ENCODE measurements around the gene TEKT3.

Gene TEKT3

DNA sequence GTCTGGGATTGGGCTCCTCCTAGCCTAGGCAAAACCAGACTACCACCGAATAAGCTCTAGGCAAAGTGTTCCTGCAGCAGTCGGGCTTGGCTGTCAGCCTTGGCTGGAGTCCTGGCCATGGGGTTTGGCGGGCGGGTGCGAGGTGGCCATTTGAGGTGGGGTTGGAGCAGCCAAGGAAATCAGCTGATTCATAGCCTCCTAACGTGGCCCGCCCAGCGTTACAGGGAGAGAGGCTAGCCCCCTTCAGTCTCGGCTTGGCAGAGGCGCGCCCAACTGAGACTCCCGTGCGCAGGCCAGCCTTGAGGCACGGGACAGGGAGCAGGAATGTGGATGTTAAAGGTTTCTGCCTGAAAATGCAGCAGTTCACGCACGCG is 78.2 kb downstream of the TEKT3 start:
- DNase-seq = no peak

DNA sequence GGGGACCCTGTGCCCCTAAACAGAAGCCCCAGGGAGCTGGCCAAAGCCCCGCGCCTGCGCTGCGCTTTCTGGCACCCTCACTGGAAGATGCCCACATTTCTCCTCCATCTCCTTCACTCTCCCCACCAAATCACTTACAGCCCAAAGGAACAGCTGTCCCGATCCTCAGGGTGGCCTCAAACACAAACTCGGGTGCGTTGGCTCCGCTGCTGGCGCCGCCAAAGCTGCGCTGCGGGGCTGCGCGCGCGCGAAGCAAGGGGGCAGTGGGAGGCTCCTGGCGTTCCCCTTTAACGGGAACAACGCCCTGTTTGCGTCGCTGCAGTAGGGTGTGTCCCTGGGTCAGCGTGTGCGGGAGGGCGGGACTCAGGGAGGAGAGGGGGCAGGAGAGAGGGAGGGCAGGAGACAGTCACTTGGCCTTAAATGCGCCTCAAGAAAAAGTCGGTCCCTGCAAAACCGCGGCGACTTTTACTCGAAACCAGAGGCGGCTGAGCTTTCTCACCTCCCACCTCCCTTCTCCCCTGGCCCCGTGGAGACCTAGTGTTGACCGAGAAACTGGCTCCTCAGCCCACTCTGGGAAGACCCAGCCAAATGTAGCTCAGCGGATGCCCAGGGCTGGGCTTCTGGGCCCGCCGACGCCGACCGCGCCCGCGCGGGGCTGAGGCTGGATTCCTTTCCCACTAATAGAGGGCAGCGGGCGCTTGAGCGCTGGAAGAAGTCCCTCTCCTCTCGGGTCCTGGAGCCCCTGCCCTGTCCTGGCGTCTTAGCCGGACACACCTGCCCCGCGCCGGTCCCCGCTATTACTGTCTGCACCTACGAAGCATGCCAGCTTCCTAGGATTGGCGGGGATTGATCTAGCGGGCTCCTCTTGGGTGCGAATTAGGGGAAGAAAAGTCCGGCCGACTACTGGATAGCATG is 78.8 kb downstream of the TEKT3 start:
- DNase-seq = no peak

DNA sequence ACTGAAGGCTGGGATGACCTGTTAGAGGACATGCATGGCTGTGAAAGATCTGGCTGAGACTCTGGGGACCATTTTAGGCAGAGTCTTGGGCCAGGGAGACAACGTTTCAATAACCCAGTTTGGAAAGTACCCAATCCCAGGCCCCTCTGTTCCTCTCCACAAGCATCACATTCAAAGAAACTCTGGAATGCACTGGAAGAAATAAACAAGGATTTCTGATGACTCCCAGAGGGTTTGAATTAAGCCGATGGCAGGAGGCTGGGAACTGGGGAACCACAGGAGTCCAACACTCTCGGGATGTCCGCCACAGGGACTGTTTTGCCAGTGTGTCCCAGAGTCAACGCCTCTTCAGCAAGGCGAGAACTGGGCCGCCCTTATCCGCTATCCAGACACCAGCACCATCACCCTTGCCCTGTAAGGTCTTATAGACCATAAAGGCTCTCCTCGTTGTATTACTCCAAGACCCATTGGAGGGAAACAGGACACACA is 79.6 kb downstream of the TEKT3 start:
- no peak for DNase-seq

- no peak for DNase-seq
Measured at GRCh38 chr17:15261258-15261801, 80.1 kb downstream of the TEKT3 start.

GRCh38 chr17:15260376-15261257 is 80.8 kb downstream of the TEKT3 start:
- peak; percentile 8 for DNase-seq

DNA sequence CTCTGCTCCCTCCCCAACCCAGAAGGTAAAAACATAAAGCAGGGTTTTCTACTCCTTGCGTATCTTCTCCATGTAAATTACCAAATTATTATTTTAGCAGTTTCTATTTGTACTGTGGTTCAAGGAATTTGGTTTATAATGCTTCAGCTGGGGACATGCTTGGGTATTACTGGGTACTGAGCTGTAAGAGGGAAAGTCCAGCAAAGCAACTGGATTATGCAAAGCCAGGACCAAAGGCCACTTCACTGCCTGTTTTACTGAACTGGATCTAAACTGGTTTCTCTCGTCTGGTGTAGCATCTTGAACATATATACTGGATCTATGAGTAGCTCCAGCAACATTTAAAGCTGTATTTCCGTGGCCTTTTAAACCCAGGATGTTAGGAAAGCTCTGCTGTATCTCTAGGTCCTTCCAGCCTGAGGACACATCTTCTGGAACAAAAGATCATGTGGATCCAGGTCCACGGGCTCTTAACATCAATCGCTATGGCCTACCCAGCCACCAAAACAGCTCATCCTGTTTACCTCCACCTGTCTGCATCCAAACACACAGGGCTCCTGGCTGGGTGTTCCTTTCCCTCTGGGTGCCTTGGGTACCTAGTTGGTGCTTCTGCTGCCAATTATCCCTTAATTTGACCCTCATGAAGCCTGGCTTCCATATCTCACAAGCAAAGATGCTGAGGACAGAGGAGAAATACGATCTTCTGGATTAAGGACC is 83.4 kb downstream of the TEKT3 start:
- no peak for DNase-seq

GRCh38 chr17:15257258-15257788 is 84.1 kb downstream of the TEKT3 start:
- peak; percentile 34 for DNase-seq

GRCh38 chr17:15256689-15257088 is 84.7 kb downstream of the TEKT3 start:
- DNase-seq = no peak

- no peak for DNase-seq
Measured at GRCh38 chr17:15255713-15256454, 85.5 kb downstream of the TEKT3 start.

Data from T-helper 9 cell (primary cell).